Transverse colon (tissue), 4 donors: ENCODE data around the gene GSTK1.

Experiments
- CTCF ChIP-seq, 5 experiments: fragments of 200-600 bp in 3 of 5; fragments of 450-650 bp in 2 of 5; sonication (generic) in 3 of 5; IDR thresholded peaks; 1 replicate in 2 of 5; 2 replicates in 3 of 5; pipeline ENCODE4 v1.5.1; 2016 to 2017; ENCODE audit warnings: antibody characterized with exemption in 5 of 5, inconsistent platforms in 3 of 5, mild to moderate bottlenecking in 2 of 5, moderate library complexity in 1 of 5
- POLR2AphosphoS5 ChIP-seq, 3 donors: sonication (generic); formaldehyde crosslinking; IDR thresholded peaks; one replicate each; pipeline ENCODE4 v1.6.1; 2016; ENCODE audit warnings: antibody characterized with exemption in 3 of 3

- no peak for TF ChIP-seq CTCF (IDR thresholded peaks at IDR 0.05)
- no peak for TF ChIP-seq POLR2AphosphoS5 (IDR thresholded peaks at IDR 0.05)
Measured at GRCh38 chr7:143280160-143280559, 16.9 kb downstream of the GSTK1 start.
